H9 (cell line): ENCODE data around the gene C3orf38. TPM values are rescaled to one million over a fixed set of nuclear protein-coding genes. Genes with fewer than 3 reads are reported as not detected.

Experiments used
- DNase-seq: peaks from one replicate; pipeline ENCODE4 v3.0.0-alpha.2; 2017
- H2AFZ ChIP-seq: one replicate; pipeline ENCODE4 v1.6.1; 2013; ENCODE audit warnings: mild to moderate bottlenecking, low read length, control low read depth, moderate library complexity
- H2AK5ac ChIP-seq: 2 replicates; pipeline ENCODE4 v1.6.1; 2013; ENCODE audit warnings: low read length, control low read depth, mixed read lengths; ENCODE audit not compliant: insufficient read length
- H2BK120ac ChIP-seq: one replicate; pipeline ENCODE4 v1.6.1; 2013; ENCODE audit warnings: low read depth, mild to moderate bottlenecking, low read length, control low read depth, inconsistent platforms; ENCODE audit not compliant: poor library complexity, severe bottlenecking
- H2BK12ac ChIP-seq: 2 replicates; pipeline ENCODE4 v1.6.1; 2013; ENCODE audit warnings: low read length, control low read depth, mixed read lengths, low read depth; ENCODE audit not compliant: insufficient read length
- H2BK15ac ChIP-seq: 2 replicates; pipeline ENCODE4 v1.6.1; 2013; ENCODE audit warnings: low read depth, low read length, control low read depth
- H2BK20ac ChIP-seq: one replicate; pipeline ENCODE4 v1.6.1; 2013; ENCODE audit warnings: low read depth, mild to moderate bottlenecking, low read length, control low read depth, inconsistent platforms; ENCODE audit not compliant: poor library complexity, severe bottlenecking
- H2BK5ac ChIP-seq: 2 replicates; pipeline ENCODE4 v1.6.1; 2013; ENCODE audit warnings: low read length, control low read depth, mixed read lengths; ENCODE audit not compliant: insufficient read length
- H3K14ac ChIP-seq: 2 replicates; pipeline ENCODE4 v1.6.1; 2013; ENCODE audit warnings: low read length, control low read depth; ENCODE audit not compliant: insufficient read depth
- H3K18ac ChIP-seq: 2 replicates; pipeline ENCODE4 v1.6.1; 2013; ENCODE audit warnings: low read depth, mild to moderate bottlenecking, mixed read lengths, low read length, control low read depth; ENCODE audit not compliant: insufficient read length
- H3K23ac ChIP-seq: 2 replicates; pipeline ENCODE4 v1.6.1; 2013; ENCODE audit warnings: low read length, control low read depth, mixed read lengths, low read depth; ENCODE audit not compliant: insufficient read length
- H3K23me2 ChIP-seq: 2 replicates; pipeline ENCODE4 v1.6.1; 2013; ENCODE audit warnings: low read depth, mild to moderate bottlenecking, mixed read lengths, low read length, control low read depth; ENCODE audit not compliant: insufficient read length, poor library complexity, severe bottlenecking
- H3K27ac ChIP-seq: 2 replicates; pipeline ENCODE4 v1.5.1; 2013; ENCODE audit warnings: low read length, control low read depth, mixed read lengths, low read depth; ENCODE audit not compliant: insufficient read length
- H3K27me3 ChIP-seq: 2 replicates; pipeline ENCODE4 v1.6.1; 2013; ENCODE audit warnings: low read length, control low read depth, inconsistent platforms; ENCODE audit not compliant: insufficient read depth
- H3K4ac ChIP-seq: 2 replicates; pipeline ENCODE4 v1.6.1; 2013; ENCODE audit warnings: low read depth, mild to moderate bottlenecking, control low read depth, inconsistent platforms, low read length, moderate library complexity
- H3K4me1 ChIP-seq: 2 replicates; pipeline ENCODE4 v1.6.1; 2013; ENCODE audit warnings: low read length, control low read depth, inconsistent platforms; ENCODE audit not compliant: insufficient read depth
- H3K4me2 ChIP-seq: 2 replicates; pipeline ENCODE4 v1.6.1; 2013; ENCODE audit warnings: low read length, control low read depth, mixed read lengths; ENCODE audit not compliant: insufficient read length, insufficient read depth
- H3K56ac ChIP-seq: 2 replicates; pipeline ENCODE4 v1.6.1; 2013; ENCODE audit warnings: low read depth, mild to moderate bottlenecking, mixed read lengths, low read length, control low read depth; ENCODE audit not compliant: insufficient read length
- H3K79me1 ChIP-seq: 2 replicates; pipeline ENCODE4 v1.6.1; 2013; ENCODE audit warnings: low read depth, mild to moderate bottlenecking, moderate library complexity, low read length, control low read depth, inconsistent platforms; ENCODE audit not compliant: insufficient read depth, poor library complexity, severe bottlenecking
- H3K79me2 ChIP-seq: 2 replicates; pipeline ENCODE4 v1.6.1; 2013; ENCODE audit warnings: low read length, control low read depth, inconsistent platforms; ENCODE audit not compliant: insufficient read depth
- H3K9ac ChIP-seq: 2 replicates; pipeline ENCODE4 v1.6.1; 2013; ENCODE audit warnings: low read length, control low read depth, mixed read lengths; ENCODE audit not compliant: insufficient read length; ENCODE audit errors: extremely low read depth
- H3K9me3 ChIP-seq: one replicate; pipeline ENCODE4 v1.6.1; 2013; ENCODE audit warnings: low read depth, low read length, inconsistent platforms; ENCODE audit not compliant: control insufficient read depth
- H3T11ph ChIP-seq: one replicate; pipeline ENCODE4 v1.6.1; 2013; ENCODE audit warnings: mild to moderate bottlenecking, low read length, control low read depth, inconsistent platforms
- H4K20me1 ChIP-seq: one replicate; pipeline ENCODE4 v1.6.1; 2013; ENCODE audit not compliant: control insufficient read depth, insufficient read length, insufficient read depth
- H4K5ac ChIP-seq: 2 replicates; pipeline ENCODE4 v1.6.1; 2013; ENCODE audit warnings: low read depth, mild to moderate bottlenecking, mixed read lengths, low read length, control low read depth; ENCODE audit not compliant: insufficient read length
- H4K8ac ChIP-seq: replicated peaks from 2 replicates; pipeline ENCODE4 v1.6.1; 2013; ENCODE audit warnings: low read length, control low read depth, mixed read lengths, low read depth; ENCODE audit not compliant: insufficient read length
- H4K91ac ChIP-seq: 2 replicates; pipeline ENCODE4 v1.6.1; 2013; ENCODE audit warnings: low read depth, mild to moderate bottlenecking, moderate library complexity, mixed read lengths, low read length, control low read depth; ENCODE audit not compliant: insufficient read length
- H3K27ac Mint-ChIP-seq, 3 experiments: 2 replicates in 2 of 3; 3 replicates in 1 of 3; pipeline ENCODE4 v1.8.0; 2020 to 2021; ENCODE audit warnings: mixed read lengths in 3 of 3, mild to moderate bottlenecking in 1 of 3, moderate library complexity in 1 of 3
- H3K27me3 Mint-ChIP-seq: 2 replicates; pipeline ENCODE4 v1.8.0; 2021; ENCODE audit warnings: low read depth, mild to moderate bottlenecking, moderate library complexity, mixed read lengths
- H3K36me3 Mint-ChIP-seq, 3 experiments: 2 replicates in 2 of 3; 3 replicates in 1 of 3; pipeline ENCODE4 v1.8.0; 2020 to 2021; ENCODE audit warnings: low read depth in 3 of 3, mixed read lengths in 3 of 3; ENCODE audit not compliant: insufficient read depth in 1 of 3
- H3K4me1 Mint-ChIP-seq, 2 experiments: 2 replicates each; pipeline ENCODE4 v1.8.0; 2020; ENCODE audit warnings: mixed read lengths in 2 of 2
- H3K4me3 Mint-ChIP-seq, 2 experiments: 2 replicates in 1 of 2; 3 replicates in 1 of 2; pipeline ENCODE4 v1.8.0; 2020 to 2021; ENCODE audit warnings: mild to moderate bottlenecking in 2 of 2, mixed read lengths in 2 of 2, moderate library complexity in 1 of 2
- H3K9me3 Mint-ChIP-seq, 2 experiments: 2 replicates in 1 of 2; 3 replicates in 1 of 2; pipeline ENCODE4 v1.8.0; 2020; ENCODE audit warnings: mild to moderate bottlenecking in 2 of 2, mixed read lengths in 2 of 2, moderate library complexity in 1 of 2
- CTCF ChIP-seq: fragments of 200-600 bp; sonication (generic); conservative IDR thresholded peaks from 3 replicates; pipeline ENCODE4 v1.8.0; 2021; ENCODE audit warnings: antibody characterized with exemption, mild to moderate bottlenecking
- WGBS: extraction: QIAGEN DNeasy Blood & Tissue Kit; methylation state at CpG from one replicate; pipeline ENCODE4 v1.1.7; 2013; ENCODE audit warnings: missing lambda C conversion rate, low lambda C conversion rate, mixed read lengths; ENCODE audit not compliant: insufficient read length; ENCODE audit errors: extremely low coverage; 5-methylcytosine and 5-hydroxymethylcytosine counted together
- total RNA-seq: library from RNA; stranded (reverse); gene quantifications from 2 replicates; pipeline ENCODE4 v1.2.1, GENCODE V29; 2021

The C3orf38 gene
- total RNA-seq, 1 experiment from 2014 or later = 36.6 TPM

DNA sequence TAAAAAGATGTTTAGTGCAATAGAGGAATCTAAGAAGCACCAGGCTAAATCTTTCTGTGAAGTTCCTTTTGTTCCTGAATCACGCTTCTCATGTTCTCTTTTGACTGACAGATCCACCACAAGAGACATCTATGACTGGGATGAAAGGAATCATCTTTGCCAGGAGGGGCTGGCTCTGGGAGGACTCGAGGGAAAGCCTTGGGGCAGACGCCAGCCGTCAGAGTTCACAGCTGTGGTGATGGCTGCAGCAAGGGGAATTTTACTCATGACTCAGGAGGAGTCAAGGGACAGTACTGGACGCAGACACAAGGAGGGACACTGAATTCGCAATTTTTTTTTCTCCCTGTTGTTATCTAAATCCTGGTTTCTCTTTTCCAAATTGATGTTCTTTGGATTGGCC is 38.7 kb downstream of the C3orf38 start:
- Histone ChIP-seq H3K23ac (no peak overlapping the region), H4K20me1 (no peaks in the 10 kb centered on the region), H3K4ac (no peak overlapping the region), H2BK20ac (no peak overlapping the region), H4K5ac (no peak overlapping the region), H4K91ac (no peak overlapping the region), H3K14ac (no peak overlapping the region), H2BK120ac (no peak overlapping the region), H2AK5ac (no peak overlapping the region), H4K8ac (no peak overlapping the region), H3T11ph (no peak overlapping the region), H3K4me1 (no peaks in the 10 kb centered on the region), H3K79me1 (no peaks in the 10 kb centered on the region), H2BK15ac (no peak overlapping the region), H3K9ac (no peak overlapping the region), H3K4me2 (no peak overlapping the region), H2AFZ (no peak overlapping the region), H3K27ac (no peak overlapping the region), H3K27me3 (no peaks in the 10 kb centered on the region), H3K18ac (no peak overlapping the region), H3K23me2 (no peaks in the 10 kb centered on the region), H3K56ac (no peak overlapping the region), H2BK12ac (no peak overlapping the region), H2BK5ac (no peak overlapping the region), H3K79me2 (no peaks in the 10 kb centered on the region), H3K9me3 (no peaks in the 10 kb centered on the region)
- H3K4me3 Mint-ChIP-seq = no peak overlapping the region
- no peaks in the 10 kb centered on the region; the same call in 1 of the 2 replicates for H3K27me3 Mint-ChIP-seq
- peaks cover 17 to 21% of the 10 kb centered on the region in 2 experiments for H3K4me1 Mint-ChIP-seq
- no CpG with 5 or more reads among the region's 6 CpGs for WGBS
- peaks cover 32 to 36% of the 10 kb centered on the region in 2 experiments for H3K9me3 Mint-ChIP-seq
- no peak for TF ChIP-seq CTCF
- H3K27ac Mint-ChIP-seq = no peak overlapping the region
- DNase-seq = no peak
- peaks cover 10 to 32% (median 11%) of the 10 kb centered on the region in 3 experiments; a peak in 5 of 7 replicates for H3K36me3 Mint-ChIP-seq
